ENCODE data around the gene CEBPA.

CEBPA gene

GRCh38 chr19:33298146-33298911 lies 4.0 kb downstream of the CEBPA start:
- H3K79me2 ChIP-seq (ENCODE audit: low read length), result no peaks in the 10 kb centered on the region
- no peaks in the 10 kb centered on the region for H4K20me1 ChIP-seq (ENCODE audit: insufficient read depth, low read length)
- H3K9me3 ChIP-seq (replicated peaks; ENCODE audit: insufficient read depth, low read length), result no peaks in the 10 kb centered on the region
- H3K27me3 ChIP-seq (replicated peaks; ENCODE audit: insufficient read depth, low read length), result peaks cover 77% of the 10 kb centered on the region
- no peak for DNase-seq
- H3K36me3 ChIP-seq (replicated peaks; ENCODE audit: insufficient read depth, low read length), result no peaks in the 10 kb centered on the region
- H3K9me2 ChIP-seq (replicated peaks; ENCODE audit: insufficient read depth, low read length), result no peaks in the 10 kb centered on the region
- H3F3A ChIP-seq (ENCODE audit: insufficient read depth, low read length), result no peaks in the 10 kb centered on the region
- no peak overlapping the region for H3K27ac ChIP-seq (ENCODE audit: low read length)
- no peak overlapping the region for H2AFZ ChIP-seq (ENCODE audit: low read length)
- no peak for TF ChIP-seq EZH2 (optimal IDR thresholded peaks at IDR 0.05; ENCODE audit: low read depth, low read length)
- no peak for TF ChIP-seq CTCF (IDR thresholded peaks at IDR 0.05; ENCODE audit: low read length)
- TF ChIP-seq EZH2phosphoT487 (IDR thresholded peaks at IDR 0.05; ENCODE audit: low read length), result no peak
- no peak overlapping the region for H3K4me2 ChIP-seq (ENCODE audit: low read depth, low read length)
- no peak overlapping the region for H3K4me3 ChIP-seq (ENCODE audit: low read length)
- H3K4me1 ChIP-seq (ENCODE audit: low read length), result no peaks in the 10 kb centered on the region
- H3K9ac ChIP-seq (ENCODE audit: low read length), result no peak overlapping the region

GRCh38 chr19:33297401-33298145 lies 4.8 kb downstream of the CEBPA start:
- no peak overlapping the region for H3K4me2 ChIP-seq (ENCODE audit: low read depth, low read length)
- H3F3A ChIP-seq (ENCODE audit: insufficient read depth, low read length), result no peaks in the 10 kb centered on the region
- H3K79me2 ChIP-seq (ENCODE audit: low read length), result no peaks in the 10 kb centered on the region
- TF ChIP-seq EZH2 (optimal IDR thresholded peaks at IDR 0.05; ENCODE audit: low read depth, low read length) (no peak), CTCF (IDR thresholded peaks at IDR 0.05; ENCODE audit: low read length) (no peak), EZH2phosphoT487 (IDR thresholded peaks at IDR 0.05; ENCODE audit: low read length) (no peak)
- H3K9me2 ChIP-seq (replicated peaks; ENCODE audit: insufficient read depth, low read length), result no peaks in the 10 kb centered on the region
- no peak overlapping the region for H2AFZ ChIP-seq (ENCODE audit: low read length)
- H3K9me3 ChIP-seq (replicated peaks; ENCODE audit: insufficient read depth, low read length), result no peaks in the 10 kb centered on the region
- H3K9ac ChIP-seq (ENCODE audit: low read length), result no peak overlapping the region
- peaks cover 78% of the 10 kb centered on the region for H3K27me3 ChIP-seq (replicated peaks; ENCODE audit: insufficient read depth, low read length)
- H3K4me3 ChIP-seq (ENCODE audit: low read length), result no peak overlapping the region
- H3K4me1 ChIP-seq (ENCODE audit: low read length), result no peaks in the 10 kb centered on the region
- DNase-seq, result no peak
- no peaks in the 10 kb centered on the region for H3K36me3 ChIP-seq (replicated peaks; ENCODE audit: insufficient read depth, low read length)
- no peaks in the 10 kb centered on the region for H4K20me1 ChIP-seq (ENCODE audit: insufficient read depth, low read length)
- no peak overlapping the region for H3K27ac ChIP-seq (ENCODE audit: low read length)

GRCh38 chr19:33296488-33296971 lies 5.8 kb downstream of the CEBPA start:
- DNase-seq, result no peak
- no peaks in the 10 kb centered on the region for H3K36me3 ChIP-seq (replicated peaks; ENCODE audit: insufficient read depth, low read length)
- no peaks in the 10 kb centered on the region for H3K9me3 ChIP-seq (replicated peaks; ENCODE audit: insufficient read depth, low read length)
- H4K20me1 ChIP-seq (ENCODE audit: insufficient read depth, low read length), result no peaks in the 10 kb centered on the region
- H2AFZ ChIP-seq (ENCODE audit: low read length), result no peak overlapping the region
- TF ChIP-seq EZH2 (optimal IDR thresholded peaks at IDR 0.05; ENCODE audit: low read depth, low read length), result no peak
- no peaks in the 10 kb centered on the region for H3K4me1 ChIP-seq (ENCODE audit: low read length)
- no peak overlapping the region for H3K4me3 ChIP-seq (ENCODE audit: low read length)
- H3K4me2 ChIP-seq (ENCODE audit: low read depth, low read length), result no peak overlapping the region
- H3K79me2 ChIP-seq (ENCODE audit: low read length), result no peaks in the 10 kb centered on the region
- no peaks in the 10 kb centered on the region for H3F3A ChIP-seq (ENCODE audit: insufficient read depth, low read length)
- peaks cover 88% of the 10 kb centered on the region for H3K27me3 ChIP-seq (replicated peaks; ENCODE audit: insufficient read depth, low read length)
- no peaks in the 10 kb centered on the region for H3K9me2 ChIP-seq (replicated peaks; ENCODE audit: insufficient read depth, low read length)
- no peak overlapping the region for H3K9ac ChIP-seq (ENCODE audit: low read length)
- H3K27ac ChIP-seq (ENCODE audit: low read length), result no peak overlapping the region
